GM18907 (cell line): ENCODE results near the gene TREH.

Experiments
- ATAC-seq: cut with Tn5 transposase; IDR thresholded peaks from one replicate; pipeline ENCODE4 v1.9.1; 2021; ENCODE audit warnings: mild to moderate bottlenecking, moderate library complexity; ENCODE audit not compliant: unreplicated experiment

TREH gene

GRCh38 chr11:118671254-118671653, 8.2 kb downstream of the TREH start:
- no peak for ATAC-seq

- ATAC-seq: no peak
Measured at GRCh38 chr11:118670063-118670462, 9.4 kb downstream of the TREH start.

- no peak for ATAC-seq
Measured at GRCh38 chr11:118666371-118666770, 13.1 kb downstream of the TREH start.

- no peak for ATAC-seq
Measured at GRCh38 chr11:118663902-118664301, 15.5 kb downstream of the TREH start.

GRCh38 chr11:118663381-118663780, 16.1 kb downstream of the TREH start:
- no peak for ATAC-seq

- no peak for ATAC-seq
Measured at GRCh38 chr11:118662401-118663271, 16.8 kb downstream of the TREH start.

GRCh38 chr11:118661425-118662301, 17.8 kb downstream of the TREH start:
- no peak for ATAC-seq

- ATAC-seq: no peak
Measured at GRCh38 chr11:118660681-118661424, 18.6 kb downstream of the TREH start.

- no peak for ATAC-seq
Measured at GRCh38 chr11:118659953-118660680, 19.3 kb downstream of the TREH start.

GRCh38 chr11:118659314-118659952, 20.0 kb downstream of the TREH start:
- ATAC-seq: peak; percentile 74

- no peak for ATAC-seq
Measured at GRCh38 chr11:118658429-118659313, 20.8 kb downstream of the TREH start.

GRCh38 chr11:118657709-118658428, 21.6 kb downstream of the TREH start:
- no peak for ATAC-seq

- no peak for ATAC-seq
Measured at GRCh38 chr11:118657238-118657637, 22.2 kb downstream of the TREH start.

GRCh38 chr11:118656563-118657165, 22.8 kb downstream of the TREH start:
- no peak for ATAC-seq

GRCh38 chr11:118655486-118656190, 23.8 kb downstream of the TREH start:
- ATAC-seq: no peak

- ATAC-seq: no peak
Measured at GRCh38 chr11:118653684-118654390, 25.6 kb downstream of the TREH start.
